NCI-H226 (cell line): ENCODE data around the gene EBLN2.

Experiments used
- DNase-seq: peaks from one replicate; pipeline ENCODE4 v3.0.0-alpha.2; 2015

The EBLN2 gene

GRCh38 chr3:73061416-73061815 is at the start of gene EBLN2:
Gene EBLN2 (plus strand): TSS chr3:73061659. CDS start chr3:73062082, 423 bp downstream.
- no peak for DNase-seq

- DNase-seq, result no peak
These were observed 43.2 kb upstream of the EBLN2 start for GRCh38 chr3:73018298-73018697.

GRCh38 chr3:73018790-73019441 is 42.5 kb upstream of the EBLN2 start:
- no peak for DNase-seq

DNA sequence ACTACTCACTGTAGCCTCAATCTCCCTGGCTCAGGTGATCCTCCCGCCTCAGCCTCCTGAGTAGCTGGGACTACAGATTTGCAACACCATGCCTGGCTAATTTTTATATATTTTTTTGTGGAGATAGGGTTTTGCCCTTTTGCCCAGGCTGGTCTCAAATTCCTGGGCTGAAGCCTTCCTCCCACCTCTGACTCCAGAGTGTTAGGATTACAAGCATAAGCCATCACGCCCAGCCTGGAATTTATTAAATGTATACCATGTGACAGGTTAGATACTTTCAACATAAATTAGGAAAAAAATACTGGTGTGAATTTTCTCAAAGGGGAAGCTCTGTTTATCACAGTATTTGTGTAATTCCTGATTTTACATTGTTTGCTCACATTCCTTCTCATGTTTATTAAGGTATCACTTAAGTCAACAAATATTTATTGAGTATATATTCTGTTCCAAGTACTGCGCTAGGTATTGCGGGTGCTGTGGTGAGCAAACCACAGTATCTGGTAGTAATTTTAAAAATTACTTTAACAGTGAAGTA is 40.1 kb upstream of the EBLN2 start:
- DNase-seq, result peak; percentile 72

DNA sequence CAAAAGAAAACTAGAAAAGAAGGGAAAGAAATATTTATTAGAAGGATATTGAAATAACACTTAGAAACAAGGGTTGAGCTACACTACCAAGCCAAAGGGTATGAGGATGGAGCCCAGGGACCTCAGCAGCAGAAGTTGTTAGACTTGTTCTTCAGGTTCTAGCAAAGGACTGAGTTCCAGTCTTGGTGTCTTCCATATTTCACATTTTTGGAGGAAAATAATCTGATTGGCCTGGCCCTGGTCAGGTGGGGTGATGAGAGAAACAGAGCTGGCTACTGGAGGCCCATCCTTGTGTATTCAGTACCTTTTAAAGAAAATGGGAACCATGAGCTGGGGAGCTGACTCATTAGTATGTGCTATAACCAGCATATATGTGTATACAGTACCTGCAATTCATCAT is 36.6 kb upstream of the EBLN2 start:
- no peak for DNase-seq

GRCh38 chr3:73026111-73026759 is 35.2 kb upstream of the EBLN2 start:
- DNase-seq, result no peak

GRCh38 chr3:73026760-73027113 is 34.7 kb upstream of the EBLN2 start:
- no peak for DNase-seq

DNA sequence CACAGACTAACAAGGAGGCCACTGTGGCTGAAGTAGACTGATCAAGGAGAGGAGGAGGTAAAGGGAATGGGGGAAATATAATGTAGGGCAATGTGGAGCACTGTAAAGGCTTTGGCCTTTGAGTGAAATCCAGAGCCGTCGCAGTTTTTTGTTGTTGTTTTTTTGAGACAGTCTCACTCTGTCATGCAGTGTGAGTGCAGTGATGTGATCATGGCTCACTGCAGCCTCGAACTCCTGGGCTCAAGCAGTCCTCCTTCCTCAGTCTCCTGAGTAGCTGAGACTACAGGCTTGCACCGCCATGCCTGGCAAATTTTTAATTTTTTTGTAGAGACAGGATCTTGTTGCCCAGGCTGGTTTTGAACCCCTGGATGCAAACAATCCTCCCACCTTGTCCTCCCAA is 32.7 kb upstream of the EBLN2 start:
- DNase-seq, result no peak

DNA sequence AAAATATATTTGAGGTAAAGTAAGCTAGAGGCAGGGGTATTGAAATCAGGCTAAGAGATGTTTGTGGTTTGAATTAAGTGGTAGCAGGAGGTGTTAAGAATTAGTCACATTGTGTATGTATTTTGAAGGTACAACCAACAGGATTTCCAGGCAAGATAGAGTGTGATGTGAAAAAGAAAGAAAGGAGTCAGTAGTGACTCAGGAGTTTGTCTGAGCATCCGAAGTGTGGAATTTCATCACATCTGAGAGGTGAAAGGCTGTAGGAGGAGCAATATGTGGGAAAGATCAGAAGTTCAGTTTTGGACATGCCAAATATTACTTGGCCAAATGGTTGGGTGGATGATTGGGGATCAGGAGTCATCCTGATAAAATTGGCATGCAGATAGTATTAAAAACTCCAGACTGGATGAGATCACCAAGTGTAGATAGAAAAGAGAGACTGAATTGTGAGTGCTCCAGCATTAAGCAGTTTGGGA is 32.1 kb upstream of the EBLN2 start:
- peak; percentile 97 for DNase-seq

GRCh38 chr3:73030073-73030597 is 31.3 kb upstream of the EBLN2 start:
- peak; percentile 20 for DNase-seq

- DNase-seq, result no peak
These were observed 29.8 kb upstream of the EBLN2 start for GRCh38 chr3:73031573-73032103.

DNA sequence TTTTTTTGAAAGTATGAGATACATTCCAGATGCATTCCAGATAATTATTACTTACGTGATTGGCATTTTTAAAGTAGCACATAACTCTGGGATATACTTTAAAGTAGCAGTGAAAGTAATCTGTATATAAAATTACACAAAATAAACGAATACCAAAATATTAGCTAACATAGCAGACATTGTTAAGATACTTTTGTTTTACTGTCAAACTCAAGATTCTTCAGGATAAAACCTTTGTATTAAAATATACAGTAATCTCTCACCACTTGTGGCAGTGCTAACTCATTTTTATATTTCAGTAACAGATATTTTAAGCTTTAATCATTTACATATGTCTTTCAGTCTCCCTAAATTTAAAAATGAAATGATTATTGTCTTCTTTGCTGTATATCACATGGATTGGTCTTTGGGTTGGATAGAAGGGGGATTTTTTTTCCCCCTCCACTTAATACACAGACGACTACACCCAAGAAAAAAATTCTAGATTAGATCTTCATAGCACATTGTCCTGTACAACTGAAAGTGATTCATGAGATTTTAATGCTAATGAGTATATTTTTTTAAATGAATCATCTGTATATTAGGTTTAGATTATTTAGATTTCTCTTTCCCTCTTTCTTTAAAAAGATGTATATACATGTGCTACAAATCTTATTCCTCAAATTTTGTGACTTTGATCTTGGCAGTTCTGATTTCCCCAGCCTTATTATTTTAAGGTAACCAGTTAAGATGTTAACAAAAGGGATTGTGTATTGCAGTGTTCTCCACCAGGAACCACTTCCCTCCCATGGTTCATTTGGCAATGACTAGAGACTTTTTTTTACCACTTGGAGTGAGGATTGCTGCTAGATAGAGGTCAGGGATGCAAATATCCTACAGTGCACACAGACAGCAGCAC is 24.5 kb upstream of the EBLN2 start:
- peak; percentile 33 for DNase-seq

DNA sequence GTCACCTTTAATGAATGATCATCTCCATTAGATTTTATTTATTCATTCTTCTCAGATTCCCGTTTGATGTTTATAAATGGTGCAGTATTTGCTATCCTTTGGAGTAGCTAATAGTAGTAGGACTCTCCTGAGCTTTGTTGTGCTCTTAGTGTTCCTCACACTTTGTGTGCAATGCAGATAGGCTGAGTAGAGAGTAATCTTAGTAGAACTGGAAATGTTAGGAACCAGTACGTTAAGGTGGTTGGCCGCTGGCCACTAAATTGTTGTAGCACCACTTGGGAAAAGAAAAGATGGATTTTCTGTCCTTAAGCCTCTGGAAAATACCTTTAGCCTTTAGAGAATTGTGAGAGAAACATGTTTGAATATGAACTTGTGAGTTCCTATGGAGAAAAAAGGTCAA is 19.9 kb upstream of the EBLN2 start:
- DNase-seq, result no peak

GRCh38 chr3:73043414-73043813 is 18.0 kb upstream of the EBLN2 start:
- DNase-seq, result no peak

GRCh38 chr3:73045391-73045790 is 16.1 kb upstream of the EBLN2 start:
- no peak for DNase-seq

DNA sequence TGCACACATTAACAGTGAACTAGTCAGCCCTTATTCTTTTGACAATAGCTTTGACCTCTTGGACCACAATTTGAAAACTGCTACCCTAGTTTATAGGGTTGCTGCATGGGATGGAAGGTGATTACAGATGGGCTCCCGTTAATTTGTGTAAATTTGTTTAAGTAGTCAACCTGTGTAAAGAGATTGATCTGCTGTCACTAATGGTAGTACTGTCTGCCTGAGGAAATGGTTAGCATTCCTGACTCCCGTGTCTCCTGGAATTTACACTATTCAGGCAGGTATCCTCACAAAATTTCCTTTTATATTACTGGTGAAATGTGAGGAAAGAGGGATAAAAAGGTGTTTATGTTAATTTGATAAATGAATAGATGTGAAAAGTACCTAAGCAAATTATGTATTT is 15.3 kb upstream of the EBLN2 start:
- no peak for DNase-seq

DNA sequence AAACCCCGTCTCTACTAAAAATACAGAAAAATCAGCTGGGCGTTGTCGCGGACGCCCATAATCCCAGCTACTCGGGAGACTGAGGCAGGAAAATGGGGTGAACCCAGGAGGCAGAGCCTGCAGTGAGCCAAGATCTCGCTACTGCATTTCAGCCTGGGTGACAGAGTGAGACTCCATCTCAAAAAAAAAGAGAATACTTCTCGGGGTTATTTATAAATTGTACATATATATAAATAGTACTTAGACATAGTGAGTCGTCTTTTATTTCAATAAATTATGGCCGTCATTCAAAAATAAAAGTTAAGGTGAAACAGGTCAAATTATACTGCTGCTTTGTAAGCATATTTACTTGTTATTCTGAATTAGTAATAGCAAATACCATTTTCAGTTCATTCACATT is 12.1 kb upstream of the EBLN2 start:
- no peak for DNase-seq

DNA sequence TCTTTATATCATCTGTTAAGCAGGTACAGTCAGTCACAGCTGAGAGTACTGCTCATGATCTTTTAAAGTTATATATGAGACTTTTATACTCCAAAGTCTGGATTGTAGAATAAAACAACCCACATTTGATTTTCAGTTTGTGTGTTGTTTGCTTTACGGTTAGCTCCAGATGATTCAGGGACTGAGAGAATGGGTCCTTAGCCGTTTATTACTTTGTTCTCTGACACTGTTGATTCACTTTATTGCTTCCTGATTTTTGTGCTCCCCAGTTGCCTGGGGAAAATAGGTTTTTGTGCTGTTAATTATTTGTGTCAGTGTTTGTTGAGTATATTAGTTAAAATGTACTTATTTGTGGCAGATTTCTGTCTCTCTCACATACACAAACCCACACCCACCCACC is 8.6 kb upstream of the EBLN2 start:
- DNase-seq, result no peak

- DNase-seq, result no peak
These were observed 5.9 kb upstream of the EBLN2 start for GRCh38 chr3:73055583-73055982.

GRCh38 chr3:73056014-73056844 is 5.2 kb upstream of the EBLN2 start:
- DNase-seq, result peak; percentile 9

- DNase-seq, result no peak
These were observed 4.7 kb upstream of the EBLN2 start for GRCh38 chr3:73056845-73057150.

DNA sequence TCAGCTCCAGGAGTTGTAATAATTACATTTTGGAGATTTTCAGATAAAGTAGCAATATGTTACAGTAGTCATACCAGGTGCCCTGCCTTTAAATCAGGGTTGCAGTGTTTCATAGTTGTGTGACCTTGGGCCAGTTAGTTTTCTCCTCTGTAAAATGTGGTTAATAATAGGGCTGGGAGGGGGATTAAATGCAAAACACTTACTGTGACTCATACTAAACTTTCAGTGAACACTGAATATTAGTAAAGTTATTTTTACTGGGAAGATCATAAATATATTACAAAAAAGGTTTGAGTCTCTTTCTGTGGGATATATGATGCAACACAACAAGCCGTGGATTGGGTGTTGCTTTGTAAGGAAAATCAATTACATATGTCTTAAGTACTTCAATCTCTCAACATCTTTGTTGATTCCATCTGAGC is 1.1 kb upstream of the EBLN2 start:
- no peak for DNase-seq
